Prostate gland (tissue), 2 donors: Measurements from ENCODE around the gene NRAP.

Source experiments
- CTCF ChIP-seq, 4 experiments: fragments of 200-600 bp in 2 of 4; fragments of 450-650 bp in 2 of 4; sonication (generic) in 2 of 4; IDR thresholded peaks; 1 replicate in 3 of 4; 2 replicates in 1 of 4; pipeline ENCODE4 v1.5.1; 2016 to 2019; ENCODE audit warnings: antibody characterized with exemption in 4 of 4, mild to moderate bottlenecking in 2 of 4, moderate library complexity in 2 of 4
- POLR2A ChIP-seq: fragments of 450-650 bp; IDR thresholded peaks from one replicate; pipeline ENCODE4 v1.6.1; 2016; ENCODE audit warnings: antibody characterized with exemption, mild to moderate bottlenecking
- POLR2AphosphoS5 ChIP-seq: sonication (generic); formaldehyde crosslinking; IDR thresholded peaks from one replicate; pipeline ENCODE4 v1.6.1; 2017; ENCODE audit warnings: antibody characterized with exemption

DNA sequence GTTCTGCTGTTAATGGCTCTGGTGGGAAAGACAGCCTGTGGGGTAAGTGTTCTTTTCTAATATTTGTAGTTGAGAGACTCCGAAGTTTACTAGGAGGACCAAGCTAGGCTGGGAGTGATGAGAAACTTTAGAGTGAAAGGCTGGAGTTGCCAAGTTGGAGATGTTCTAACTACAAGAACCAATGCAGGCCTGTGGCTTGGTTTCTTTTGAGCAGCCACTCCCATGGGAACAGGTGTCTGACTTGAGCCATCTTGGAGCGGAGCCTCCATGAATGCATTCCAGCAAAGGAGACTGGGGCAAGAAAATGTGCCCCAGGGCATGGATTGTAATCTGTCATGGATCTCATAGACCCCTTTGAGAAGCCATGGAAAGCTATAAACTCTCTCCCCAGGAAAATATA, 110.7 kb downstream of the NRAP start:
- TF ChIP-seq POLR2A (no peak), CTCF (IDR thresholded peaks at IDR 0.05) (no peak), POLR2AphosphoS5 (no peak)
